Fibroblast of lung (primary cell): ENCODE measurements around the gene GDF2.

Experiments used
- EZH2 ChIP-seq: IDR thresholded peaks from 2 replicates; pipeline ENCODE4 v1.5.1; 2012; ENCODE audit warnings: low read length, control low read depth, mild to moderate bottlenecking; ENCODE audit errors: missing control alignments
- TF ChIP-seq, protein P1 (sequence below), 2 donors: IDR thresholded peaks in 1 of 2; conservative IDR thresholded peaks in 1 of 2; 1 replicate in 1 of 2; 2 replicates in 1 of 2; pipeline ENCODE4 v1.5.1; 2011 to 2012; ENCODE audit warnings: low read length in 2 of 2, control low read depth in 1 of 2, inconsistent platforms in 1 of 2, low read depth in 1 of 2, mild to moderate bottlenecking in 1 of 2

DNA sequence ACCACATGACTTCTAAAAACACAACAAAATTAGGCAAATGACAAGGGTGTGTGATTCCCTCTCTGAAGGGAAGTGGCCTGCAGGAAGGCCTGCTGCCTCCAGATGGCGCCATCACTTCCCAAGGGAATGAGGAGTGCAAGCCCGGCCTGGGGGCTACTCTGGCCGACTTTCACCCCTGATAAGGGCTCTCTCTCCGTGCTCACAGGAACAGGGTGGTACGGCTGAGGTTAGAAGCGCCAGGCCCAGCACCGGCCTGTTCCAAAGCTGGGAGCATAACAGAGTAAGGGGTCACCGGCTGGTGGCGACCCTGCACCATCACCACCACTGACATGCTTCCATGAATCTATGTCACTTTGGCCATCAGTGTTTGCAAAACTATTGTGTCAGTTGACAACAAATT lies 39.0 kb downstream of the GDF2 start:
- TF ChIP-seq, protein P1, sequence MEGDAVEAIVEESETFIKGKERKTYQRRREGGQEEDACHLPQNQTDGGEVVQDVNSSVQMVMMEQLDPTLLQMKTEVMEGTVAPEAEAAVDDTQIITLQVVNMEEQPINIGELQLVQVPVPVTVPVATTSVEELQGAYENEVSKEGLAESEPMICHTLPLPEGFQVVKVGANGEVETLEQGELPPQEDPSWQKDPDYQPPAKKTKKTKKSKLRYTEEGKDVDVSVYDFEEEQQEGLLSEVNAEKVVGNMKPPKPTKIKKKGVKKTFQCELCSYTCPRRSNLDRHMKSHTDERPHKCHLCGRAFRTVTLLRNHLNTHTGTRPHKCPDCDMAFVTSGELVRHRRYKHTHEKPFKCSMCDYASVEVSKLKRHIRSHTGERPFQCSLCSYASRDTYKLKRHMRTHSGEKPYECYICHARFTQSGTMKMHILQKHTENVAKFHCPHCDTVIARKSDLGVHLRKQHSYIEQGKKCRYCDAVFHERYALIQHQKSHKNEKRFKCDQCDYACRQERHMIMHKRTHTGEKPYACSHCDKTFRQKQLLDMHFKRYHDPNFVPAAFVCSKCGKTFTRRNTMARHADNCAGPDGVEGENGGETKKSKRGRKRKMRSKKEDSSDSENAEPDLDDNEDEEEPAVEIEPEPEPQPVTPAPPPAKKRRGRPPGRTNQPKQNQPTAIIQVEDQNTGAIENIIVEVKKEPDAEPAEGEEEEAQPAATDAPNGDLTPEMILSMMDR (conservative IDR thresholded peaks at IDR 0.05 in 1 of 2, IDR thresholded peaks at IDR 0.05 in 1 of 2; ENCODE audit: low read depth in 1 of 2, low read length in 2 of 2): peak; percentile 75 to 90
- no peak for TF ChIP-seq EZH2
